GM18505 (cell line): ENCODE measurements around the gene CLEC16A.

Experiments
- ATAC-seq: cut with Tn5 transposase; IDR thresholded peaks from one replicate; pipeline ENCODE4 v1.9.1; 2021; ENCODE audit not compliant: unreplicated experiment
- POLR2A ChIP-seq: IDR thresholded peaks from 4 replicates; pipeline ENCODE4 v1.6.1; 2011; ENCODE audit warnings: borderline replicate concordance; ENCODE audit not compliant: insufficient read depth, insufficient read length; ENCODE audit errors: extremely low read depth

Gene CLEC16A

DNA sequence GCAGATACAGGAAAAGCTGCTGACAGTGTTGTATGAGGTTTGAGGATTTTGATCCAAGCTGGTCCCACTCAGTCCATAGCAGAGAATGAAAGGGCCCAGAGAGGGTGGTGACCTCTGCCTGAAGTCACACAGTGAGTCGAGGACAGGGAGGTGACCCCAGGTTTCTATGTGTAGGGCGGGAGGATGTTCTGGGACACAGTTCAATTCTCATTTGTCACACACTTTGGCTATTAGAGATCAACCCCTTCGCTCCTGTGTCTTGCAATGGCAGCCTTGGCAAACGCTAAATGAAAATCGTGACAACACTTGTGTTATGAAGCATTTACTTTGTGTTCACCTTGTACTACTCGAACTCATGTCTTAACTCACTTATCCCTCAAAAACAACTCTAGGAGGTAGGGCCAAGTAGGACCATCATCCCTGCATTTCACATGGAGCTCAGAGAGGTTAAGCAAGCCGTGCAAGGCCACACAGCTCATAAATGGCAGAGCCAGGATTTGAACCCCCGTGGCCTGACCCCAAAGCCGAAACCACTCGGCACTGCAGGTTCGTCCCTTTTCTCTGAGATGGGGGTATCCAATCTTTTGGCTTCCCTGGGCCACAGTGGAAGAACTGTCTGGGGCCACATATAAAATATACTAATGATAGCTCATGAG lies 12.3 kb upstream of the CLEC16A start:
- TF ChIP-seq POLR2A: peak; percentile 32
- ATAC-seq: no peak

DNA sequence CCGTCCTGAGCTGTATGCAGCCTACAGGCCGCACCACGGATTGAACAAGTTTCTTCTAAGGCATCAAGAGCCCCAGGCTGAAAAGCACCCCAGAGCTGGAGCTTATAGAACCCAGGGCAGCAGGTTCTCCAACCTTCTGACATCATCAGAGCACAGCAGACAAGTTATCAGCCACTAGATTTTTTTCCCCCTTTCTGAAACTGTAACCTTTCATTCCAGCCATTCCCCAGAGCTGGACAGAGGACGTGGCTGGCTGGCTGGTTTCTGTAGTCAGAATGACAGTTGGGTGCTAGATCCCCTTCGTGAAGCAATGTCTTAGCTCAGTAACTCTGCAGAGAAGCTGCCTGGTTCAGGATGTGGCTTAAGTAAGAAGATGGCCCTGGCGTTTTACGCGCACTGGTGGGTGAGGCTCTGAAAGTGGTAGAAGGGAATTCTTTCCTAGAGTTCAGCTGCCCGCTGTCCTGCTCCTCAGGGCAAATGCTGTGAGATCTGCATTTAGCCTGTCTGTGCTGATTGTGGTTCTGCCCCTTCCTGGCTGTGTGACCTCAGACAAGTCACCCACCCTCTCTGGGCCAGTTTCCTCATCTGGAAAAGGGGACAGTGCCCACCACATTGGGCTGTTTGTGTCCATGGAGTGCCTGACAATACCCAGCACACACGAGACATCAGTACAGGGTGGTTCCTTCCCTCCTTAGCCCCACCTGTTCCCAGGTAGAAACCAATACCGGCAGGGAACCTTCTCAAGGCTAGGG lies 11.2 kb upstream of the CLEC16A start:
- TF ChIP-seq POLR2A: peak; percentile 43
- no peak for ATAC-seq

DNA sequence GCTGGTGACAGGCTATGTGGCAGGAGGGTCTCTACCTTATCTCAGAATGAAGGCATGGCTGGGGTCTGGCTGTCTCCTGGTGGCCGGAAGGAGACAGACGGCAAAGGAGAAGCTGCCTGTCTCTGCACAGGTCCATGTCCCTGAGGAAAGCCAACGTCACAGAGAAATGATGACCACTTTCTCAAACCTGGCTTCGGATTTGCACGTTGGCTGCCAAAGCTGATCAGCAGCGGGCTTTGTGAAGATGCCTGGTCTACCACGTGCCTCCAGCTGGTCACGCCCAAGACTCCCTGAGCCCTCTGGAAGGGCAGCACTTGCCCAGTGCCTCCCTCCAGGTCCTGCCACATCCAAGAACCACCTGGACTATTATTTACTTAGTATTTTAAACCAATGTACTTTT lies 10.5 kb upstream of the CLEC16A start:
- no peak for TF ChIP-seq POLR2A
- no peak for ATAC-seq

DNA sequence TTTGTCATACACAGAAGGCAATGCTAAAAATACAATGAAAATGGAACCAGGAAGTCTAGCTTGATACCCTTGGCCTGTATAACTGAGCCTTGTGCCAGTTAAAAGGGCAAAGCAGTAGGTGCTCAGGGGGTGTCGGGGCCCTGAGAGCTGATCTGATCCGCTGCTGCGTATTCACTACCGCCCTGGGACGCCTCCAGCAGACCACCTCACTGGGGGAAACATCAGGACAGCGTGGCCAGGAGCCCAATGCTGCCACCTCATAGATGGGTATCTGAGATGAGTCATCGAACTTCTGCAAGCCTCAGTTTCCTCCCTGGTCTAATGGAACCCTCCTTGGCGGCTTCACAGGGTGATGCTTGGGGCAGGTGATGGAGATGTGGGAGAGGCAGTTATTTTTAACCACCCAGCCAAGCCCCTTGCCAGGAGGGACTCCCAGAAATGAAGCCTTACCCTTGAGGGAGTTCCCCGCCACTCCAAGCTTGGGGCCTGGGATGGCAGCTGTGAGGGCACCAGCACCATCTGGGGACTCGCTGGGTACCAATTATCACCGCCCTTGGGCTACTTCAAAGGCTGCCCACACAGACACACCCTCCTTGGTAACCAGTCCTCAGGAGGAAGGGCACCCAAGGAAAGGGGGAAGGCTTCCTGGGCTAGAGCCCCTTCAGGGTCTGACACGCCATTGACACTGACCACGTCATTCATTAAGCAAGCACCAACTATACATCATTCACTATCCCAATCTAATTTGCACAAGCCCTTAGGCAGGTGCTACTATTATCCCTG lies 9.8 kb upstream of the CLEC16A start:
- ATAC-seq: no peak
- no peak for TF ChIP-seq POLR2A

DNA sequence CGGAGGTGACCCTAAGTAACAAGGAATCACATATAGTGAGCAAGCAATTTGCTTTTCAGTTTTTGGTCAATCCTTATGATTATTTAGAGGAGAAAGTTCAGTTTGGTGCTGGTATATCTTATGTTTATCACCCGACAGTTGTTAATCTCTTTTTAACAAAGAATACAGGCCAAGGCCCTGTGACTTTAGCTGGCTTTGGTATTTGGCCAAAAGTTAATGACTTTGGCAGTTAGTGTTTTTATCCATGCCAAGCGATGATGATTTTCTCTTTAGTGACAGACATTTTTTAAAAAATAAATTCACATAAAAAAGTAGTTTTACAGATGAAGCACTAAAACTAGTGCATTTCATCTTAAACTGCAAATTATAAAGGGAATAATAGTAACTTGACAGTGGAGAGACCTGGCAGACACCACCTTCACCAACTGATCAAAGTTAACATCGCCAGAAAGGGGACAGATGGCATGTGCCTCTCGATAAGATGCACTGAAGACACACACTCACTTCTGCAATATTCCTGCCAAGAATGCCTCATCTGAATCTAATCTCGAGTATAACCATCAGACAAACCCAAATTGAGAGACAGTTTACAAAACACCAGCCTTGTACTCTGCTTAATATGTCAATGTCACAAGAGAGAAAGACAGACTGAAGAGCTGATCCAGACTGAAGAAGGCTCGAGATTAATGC lies 9.0 kb upstream of the CLEC16A start:
- ATAC-seq: no peak
- no peak for TF ChIP-seq POLR2A

DNA sequence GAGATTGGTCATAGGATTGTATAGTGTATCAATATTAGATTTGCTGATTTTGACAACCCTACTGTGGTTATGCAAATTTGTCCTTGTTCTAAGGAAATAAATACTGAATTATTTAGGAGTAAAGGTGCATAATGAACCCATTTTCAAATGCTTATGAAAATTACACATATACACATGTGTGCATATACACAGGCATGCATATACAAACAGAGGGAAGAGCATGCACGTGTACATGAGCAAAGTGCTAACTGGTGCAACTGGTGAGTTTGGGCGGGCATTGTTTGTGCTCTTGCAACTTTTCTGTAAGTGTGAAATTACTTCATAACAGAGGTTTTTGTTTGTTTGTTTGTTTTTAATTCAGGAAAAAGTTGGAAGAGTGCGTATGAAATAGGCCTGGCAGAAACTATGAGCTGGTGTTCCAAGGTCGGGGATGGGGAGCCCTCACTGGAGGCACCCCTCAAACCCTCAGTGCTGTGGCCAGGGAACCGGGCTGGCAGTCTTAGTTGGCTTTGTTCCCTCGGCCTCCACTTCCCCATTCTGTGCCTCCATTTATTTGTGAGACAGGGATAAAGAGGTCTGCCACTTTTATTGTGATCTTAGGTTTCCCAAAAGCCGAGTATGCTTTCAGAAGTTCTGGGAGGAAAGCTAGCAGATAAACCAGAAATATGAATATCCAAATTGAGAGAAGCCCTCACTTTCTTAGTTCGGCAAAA lies 7.9 kb upstream of the CLEC16A start:
- ATAC-seq: no peak
- TF ChIP-seq POLR2A: no peak

DNA sequence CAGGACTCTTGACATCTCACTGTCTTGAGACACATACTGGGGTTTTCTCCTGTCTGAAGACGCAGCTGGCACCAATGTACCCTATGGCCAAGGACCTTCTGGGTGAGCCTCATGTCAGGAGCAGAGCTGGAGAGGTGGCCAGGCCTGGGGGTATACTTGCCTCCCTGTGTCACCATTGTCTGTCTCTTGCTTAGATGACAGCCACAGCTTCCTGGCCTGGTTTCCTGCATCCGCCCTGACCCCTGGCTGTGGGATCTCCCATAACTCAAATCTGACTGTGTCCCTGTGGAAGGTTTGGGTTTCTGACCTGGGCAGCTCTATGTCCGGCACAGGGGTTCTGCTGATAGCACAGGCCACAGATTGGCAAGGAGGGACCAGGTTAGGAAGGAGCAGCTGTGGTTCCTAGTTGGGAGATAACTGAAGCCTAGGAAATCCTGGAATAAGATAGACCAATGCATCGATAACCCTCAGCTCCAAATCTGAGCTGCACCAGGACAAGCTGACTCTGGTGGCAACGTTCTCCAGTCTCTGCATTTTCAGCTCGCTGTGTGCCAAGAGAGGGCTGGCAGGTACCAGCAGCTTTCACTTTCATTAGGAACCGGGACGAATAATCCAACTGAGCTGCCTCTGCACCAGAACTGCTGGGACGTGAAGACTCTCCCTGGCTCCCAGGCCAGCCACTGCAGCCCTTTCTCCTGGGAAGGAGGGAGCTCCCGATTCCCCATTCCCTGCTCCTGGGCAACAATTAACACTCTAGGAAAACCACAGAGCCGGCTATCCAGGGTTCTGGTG lies 7.1 kb upstream of the CLEC16A start:
- TF ChIP-seq POLR2A: no peak
- ATAC-seq: no peak

DNA sequence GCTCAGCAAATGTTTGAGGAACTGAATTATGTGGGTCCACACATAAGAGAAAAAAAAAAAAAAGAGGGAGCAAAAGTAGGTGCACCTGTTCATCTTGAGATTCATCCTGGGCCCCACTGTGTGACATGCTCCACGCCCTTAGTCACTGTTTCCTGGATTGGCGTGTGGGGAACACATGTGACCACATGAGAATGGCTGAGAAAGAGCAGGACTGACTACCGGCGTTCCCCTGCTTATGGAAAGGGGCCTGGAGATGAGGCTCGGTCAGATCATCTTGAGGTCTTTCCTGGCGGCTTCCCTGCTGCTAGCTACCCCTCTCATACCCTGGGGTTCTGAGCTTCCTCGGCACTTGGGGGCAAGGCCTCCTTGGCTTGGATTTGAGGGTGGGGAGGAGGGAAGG lies 6.0 kb upstream of the CLEC16A start:
- ATAC-seq: no peak
- TF ChIP-seq POLR2A: no peak

DNA sequence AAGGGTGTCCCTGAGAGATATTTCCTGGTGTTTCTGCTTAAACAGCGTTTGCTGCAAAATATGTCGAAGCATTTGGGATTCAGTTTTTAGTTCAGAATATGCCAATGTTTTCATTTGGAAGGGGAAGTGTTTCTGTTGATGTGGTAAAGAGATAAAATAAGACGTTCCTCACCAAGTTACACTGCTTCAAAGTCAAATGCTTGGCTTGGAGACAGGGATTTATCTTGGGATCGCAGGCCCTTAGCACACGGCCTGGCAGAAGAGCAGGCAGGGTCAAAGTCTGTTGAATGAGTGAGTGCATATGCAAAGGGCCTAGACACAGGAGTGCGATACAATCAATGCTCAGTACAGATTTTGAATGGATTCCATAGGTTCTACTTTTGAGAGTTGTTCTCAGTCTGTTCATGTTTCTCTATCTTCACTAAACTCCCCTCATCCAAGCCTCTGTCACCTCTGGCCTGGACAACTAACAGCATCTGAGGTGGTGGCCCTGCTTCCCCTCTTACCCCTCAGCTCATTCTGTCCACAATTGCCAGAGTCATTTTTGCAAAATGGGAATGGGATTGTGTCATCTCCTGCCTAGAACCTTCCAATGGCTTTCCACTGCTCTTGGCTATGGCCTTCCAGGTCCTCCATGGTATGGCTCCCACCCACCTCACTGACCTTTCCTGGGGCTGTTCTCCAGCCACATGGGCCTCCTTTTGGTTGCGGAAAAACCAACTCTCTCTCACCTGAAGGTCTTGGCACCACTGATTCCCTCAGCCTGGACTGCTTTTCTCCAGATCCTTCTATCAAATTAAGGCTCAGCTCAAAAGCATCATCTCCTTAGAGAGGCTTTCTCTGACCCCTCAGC lies 5.3 kb upstream of the CLEC16A start:
- no peak for TF ChIP-seq POLR2A
- ATAC-seq: no peak

DNA sequence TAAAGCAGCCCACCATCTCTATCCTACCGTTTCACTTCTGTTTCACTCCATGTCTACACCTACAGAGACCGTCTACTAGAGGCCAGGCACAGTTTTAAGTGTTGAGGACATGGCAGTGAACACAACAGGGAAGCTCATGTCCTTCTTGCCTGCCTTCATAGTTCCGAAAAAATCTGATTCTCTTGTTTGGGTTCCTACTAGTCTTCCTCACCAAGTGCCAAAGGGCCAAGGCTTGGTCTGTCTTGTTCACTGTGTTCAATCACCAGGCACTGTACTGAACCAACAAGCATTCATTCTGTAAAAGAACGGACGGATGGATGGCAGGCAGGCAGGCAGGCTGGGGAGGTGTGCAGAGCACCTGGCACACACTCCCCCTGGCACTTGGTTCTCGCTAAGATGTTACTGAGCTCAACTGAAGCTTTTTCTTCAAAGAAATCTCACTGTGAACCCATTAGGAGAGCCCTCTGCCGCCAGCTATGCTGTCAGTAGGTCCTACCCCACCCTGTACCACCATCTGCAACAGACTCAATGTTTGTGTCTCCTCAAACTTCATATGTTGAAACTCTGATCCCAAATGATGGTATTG lies 4.6 kb upstream of the CLEC16A start:
- no peak for TF ChIP-seq POLR2A
- ATAC-seq: no peak

DNA sequence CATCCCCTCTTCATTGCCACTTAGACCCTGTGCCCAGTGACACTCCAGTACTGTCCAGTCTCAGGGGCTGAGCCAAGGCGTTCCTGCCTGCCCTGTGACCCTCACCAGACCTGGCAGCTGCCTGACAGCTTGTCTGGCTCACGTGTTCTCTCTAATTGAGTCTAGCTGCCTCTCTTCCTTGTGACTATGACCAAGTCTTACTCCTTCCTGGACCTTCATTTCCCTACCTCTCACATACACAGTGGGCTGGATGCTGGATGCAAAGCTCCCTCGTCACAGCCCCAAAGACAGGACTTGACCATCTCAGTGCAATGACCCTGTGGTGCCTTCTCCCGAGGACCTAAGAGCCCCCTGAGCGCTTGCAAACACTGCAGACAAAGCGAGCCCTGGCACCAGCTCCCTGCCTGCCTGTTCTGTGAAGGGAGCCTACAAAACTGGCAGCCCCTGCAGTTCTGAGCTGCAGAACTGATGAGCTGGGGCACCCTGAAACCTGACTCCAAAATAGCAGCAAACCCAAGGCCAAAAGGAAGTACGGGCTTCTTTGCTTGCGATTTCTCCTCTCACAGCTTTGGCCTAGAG lies 3.8 kb upstream of the CLEC16A start:
- no peak for ATAC-seq
- TF ChIP-seq POLR2A: no peak
